CD4-positive, alpha-beta T cell treated with Interleukin-15 for 4 hours (primary cell): ENCODE measurements around the gene TNS1.

Experiments used
- DNase-seq: peaks from one replicate; pipeline ENCODE4 v3.0.0-alpha.2; 2020; ENCODE audit warnings: low spot score

Gene TNS1

DNA sequence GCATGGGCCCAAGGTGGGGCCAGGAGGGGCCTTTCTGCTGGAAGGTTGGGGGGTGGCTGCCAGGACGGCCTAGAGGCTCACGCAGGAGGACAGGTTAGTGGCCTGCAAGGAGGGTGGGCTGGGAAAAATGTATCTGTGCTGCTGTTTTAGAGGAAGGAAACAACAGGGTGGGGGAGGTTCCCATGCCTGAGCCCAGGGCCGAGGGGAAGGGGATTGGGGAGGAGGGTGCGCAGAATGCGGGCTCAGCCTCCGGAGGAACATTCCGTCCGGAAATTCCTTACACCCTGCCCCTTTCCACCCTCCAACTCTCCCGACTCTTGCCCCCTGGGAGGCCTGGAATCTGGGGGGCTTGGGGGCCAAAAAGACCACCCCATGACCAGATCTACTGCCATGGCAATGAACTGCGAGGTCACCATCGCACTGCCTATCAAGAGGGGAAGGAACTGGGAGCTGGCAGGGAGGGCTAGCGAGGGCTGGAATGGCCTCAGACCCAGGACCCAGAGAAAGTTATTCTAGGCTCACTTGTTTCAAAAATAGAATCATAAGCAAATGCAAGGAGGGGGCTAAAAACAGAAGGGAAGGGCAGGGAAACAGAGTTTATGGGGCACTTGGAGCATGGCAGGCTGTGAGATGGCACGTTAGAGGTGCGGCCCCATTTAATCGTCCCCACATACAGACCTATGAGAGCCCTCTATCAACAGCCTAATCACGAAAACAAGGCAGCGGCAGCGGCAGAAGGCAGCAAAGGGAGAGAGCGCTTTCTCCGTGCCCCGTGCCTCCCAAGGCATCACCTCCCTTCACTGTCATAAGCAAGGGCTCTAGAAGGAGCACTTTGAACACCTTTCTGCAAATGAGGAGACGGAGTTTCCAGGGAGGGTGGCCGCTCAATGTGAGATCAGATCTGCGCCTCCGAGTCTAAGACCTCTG is 90.4 kb downstream of the TNS1 start:
- DNase-seq, result no peak

- DNase-seq, result no peak
Observed at GRCh38 chr2:217911283-217912097, 91.3 kb downstream of the TNS1 start.

DNA sequence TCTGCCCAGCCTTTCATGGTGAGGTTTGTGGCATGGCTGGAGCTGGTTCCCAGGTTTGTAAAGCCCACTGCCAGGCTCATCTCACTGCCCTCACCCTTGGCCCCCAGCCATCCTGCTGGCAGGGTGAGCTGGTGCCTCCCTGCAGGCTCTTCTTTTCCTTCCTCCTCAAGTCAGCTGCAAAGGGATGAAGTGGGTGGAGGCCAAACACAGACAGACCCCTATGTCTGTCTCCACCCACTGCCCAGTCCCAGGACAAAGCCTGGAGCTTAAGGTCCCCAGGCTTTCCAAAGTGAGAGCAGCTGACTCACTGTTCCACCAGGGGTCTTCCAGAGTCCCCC is 92.0 kb downstream of the TNS1 start:
- no peak for DNase-seq

GRCh38 chr2:217909156-217909820 is 93.5 kb downstream of the TNS1 start:
- no peak for DNase-seq

- DNase-seq, result no peak
Observed at GRCh38 chr2:217908544-217908943, 94.3 kb downstream of the TNS1 start.

- no peak for DNase-seq
Observed at GRCh38 chr2:217907266-217907665, 95.5 kb downstream of the TNS1 start.

GRCh38 chr2:217906798-217907197 is 96.0 kb downstream of the TNS1 start:
- DNase-seq, result no peak

DNA sequence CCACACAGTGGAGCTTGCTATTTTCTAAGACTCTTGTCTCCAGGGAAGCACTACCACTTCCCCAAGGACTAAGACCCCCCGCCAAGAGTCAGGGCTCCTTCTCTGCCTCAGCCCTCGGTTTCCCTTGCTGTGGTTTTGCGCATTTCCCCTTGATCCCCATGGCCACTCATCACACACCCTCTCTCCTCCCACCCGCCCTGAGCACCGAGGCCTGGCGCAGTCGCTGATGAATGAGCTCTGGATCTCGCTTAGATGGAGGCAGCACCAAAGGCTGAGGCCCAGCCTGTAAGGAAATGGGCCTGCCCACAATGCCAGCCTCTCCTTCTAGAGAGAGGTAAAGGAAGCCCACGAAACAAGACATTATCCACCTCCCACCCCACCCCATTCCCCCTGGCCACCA is 96.9 kb downstream of the TNS1 start:
- DNase-seq, result no peak

DNA sequence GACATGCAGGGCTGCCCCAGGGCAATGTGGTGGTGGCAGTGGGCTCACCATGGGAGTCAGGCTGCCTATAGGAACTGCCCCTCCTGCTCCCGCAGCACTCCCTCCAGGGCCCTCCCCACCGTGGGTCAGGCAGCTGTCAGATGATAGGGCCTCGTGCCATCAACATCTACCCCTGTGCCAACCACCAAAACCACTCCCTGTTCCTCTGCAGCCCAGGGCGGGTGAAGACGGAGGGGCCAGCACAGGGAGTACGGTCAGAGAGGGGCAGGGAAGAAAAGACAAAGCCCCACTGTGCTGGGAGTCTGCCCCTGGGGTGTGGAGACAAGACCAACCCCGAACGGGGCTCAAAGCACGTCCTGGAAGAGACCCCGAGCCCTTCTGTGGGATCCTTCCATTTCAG is 97.4 kb downstream of the TNS1 start:
- DNase-seq, result no peak

DNA sequence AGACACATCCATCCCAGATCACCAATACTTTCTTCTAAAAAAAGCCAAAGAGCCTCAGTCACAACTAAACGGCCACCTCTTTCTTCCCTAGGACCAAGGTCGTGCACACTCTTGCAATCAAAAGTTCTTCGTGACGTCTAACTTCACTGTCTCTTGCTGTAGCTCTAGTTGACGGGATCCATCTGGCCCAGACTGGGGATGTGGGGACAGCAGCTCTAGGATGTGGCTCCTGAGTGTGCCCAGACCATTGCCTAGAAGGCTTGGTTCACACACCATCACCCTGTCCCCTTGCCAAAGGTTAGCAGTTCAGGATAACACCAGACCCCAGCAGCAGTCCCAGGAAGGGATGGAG is 98.2 kb downstream of the TNS1 start:
- no peak for DNase-seq

DNA sequence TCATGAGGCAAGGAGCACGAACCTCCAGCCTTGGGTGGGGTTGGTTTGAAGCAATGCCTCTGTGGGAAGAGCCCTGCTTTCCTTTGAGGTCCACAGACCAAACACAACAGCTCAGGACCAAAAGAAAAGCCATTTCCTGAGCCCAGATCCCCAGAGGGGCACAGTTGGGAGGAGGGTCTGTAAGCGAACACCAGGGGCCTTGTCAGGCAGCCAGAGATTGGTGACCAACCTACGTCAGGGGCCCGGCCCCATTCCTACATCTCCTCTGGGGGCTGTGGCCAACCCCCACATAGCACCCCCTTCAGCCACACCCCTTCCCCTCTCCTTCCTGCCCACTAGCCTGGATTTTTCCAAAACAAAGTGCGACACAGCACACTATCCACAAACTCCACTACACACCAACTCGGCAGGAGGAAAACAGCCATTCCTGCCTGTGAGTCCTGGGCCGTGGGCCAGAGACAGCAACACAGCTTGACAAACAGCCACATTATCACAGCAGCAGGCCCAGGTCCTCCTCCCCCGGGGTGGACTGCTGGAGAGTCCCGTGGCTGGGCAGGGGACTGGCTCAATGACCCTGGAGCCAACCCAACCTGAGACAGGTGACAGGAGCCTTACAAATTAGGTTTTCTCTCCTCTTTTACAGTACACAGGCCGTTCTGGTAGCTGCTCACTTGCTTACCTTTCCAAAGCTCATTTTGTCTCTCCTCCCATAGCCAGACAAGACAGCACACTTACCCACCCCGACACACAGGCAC is 98.8 kb downstream of the TNS1 start:
- no peak for DNase-seq

DNA sequence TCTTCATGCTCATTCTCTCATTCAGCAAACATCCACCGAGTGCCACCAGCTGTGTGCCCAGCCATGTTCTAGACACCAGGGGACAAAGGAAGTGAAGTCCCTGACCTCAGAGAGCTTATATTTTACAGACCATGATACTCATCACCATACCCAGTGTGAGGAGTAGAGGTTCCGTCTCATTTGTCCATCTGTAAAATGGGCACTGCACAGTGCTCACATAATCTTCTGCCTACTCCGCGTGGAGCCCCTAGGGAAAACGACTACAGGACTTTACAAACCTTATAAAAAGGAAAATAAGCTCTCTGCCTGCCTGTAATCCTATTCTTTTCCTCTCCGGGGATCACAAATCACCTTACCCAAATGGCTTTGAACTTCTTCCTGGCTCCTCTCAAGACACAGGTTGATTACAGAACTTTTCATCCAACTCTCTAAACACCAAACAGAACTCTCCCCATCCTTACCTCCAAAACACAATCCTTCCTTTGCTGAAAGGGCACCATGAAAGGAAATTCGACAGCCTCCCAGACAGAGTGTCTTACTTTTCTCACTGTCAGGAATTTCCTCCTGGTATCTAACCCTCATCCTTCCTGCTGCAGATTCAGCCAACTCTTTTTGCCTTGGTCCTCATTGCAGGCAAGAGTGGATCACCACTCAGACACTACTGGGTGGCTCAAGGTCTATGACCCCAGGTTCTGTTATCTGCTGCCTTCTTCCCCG is 99.5 kb downstream of the TNS1 start:
- no peak for DNase-seq

DNA sequence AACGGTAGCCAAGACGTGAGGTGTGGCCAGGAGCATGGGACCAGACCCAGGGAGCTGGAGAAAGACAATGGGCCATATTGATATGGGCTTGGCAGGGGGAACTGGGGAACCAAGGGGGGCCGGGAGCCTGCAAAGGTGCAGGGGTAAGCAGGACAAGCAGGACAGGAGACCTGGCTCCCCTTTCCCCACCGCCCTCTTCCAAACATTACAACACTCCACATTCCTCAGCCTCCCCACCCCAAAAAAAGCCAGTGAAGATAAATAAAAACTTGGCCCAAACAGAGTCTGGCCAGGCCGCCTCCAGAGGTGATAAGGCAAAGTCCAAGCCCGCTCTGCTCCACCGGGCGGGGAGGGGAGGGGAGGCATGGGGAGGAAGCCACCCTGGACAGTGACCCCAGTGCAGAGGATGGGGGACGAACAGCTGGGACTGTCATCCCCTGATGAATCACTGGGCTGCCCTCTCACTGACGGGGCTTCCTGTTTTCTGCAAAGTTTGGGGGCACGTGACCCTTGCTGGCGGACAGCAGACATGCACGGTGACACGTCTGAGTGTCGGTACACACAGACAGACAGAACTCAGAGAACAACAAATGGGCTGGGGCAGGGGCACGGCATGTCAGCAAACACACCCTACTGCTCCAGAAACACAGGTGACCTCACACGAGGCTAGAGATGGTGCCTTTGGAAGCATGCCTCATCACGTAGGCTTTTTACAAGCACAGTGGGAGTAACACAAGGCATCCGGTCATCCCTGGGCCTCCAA is 100.2 kb downstream of the TNS1 start:
- no peak for DNase-seq

GRCh38 chr2:217901835-217902378 is 100.9 kb downstream of the TNS1 start:
- no peak for DNase-seq

- DNase-seq, result no peak
Observed at GRCh38 chr2:217901400-217901799, 101.4 kb downstream of the TNS1 start.

DNA sequence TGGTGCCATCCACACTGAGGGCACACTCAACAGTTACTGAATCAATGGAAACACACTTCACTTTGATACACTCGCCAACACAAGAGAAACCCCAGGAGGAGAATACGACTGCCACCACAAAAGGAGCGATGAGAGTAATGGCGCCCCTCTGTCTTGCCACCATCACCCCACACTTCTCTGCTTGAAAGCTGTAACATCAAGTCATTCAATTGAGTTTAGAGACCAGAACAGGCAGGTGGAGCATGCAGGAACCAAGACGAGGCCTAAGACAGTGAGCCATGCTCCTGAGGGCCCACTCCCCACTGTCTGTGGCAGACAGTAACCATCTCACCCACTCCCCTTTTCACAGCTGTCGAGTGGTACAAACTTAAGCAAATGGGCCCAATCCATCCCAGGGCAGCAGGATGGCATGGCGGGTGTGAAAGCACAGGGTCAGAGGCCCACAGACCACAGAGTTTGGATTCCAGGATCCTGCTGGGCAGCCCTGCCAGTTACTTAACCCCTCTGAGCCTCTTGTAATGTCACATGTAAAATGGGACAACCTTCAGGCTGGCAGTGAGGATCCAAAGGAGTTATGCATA is 101.9 kb downstream of the TNS1 start:
- DNase-seq, result no peak

DNA sequence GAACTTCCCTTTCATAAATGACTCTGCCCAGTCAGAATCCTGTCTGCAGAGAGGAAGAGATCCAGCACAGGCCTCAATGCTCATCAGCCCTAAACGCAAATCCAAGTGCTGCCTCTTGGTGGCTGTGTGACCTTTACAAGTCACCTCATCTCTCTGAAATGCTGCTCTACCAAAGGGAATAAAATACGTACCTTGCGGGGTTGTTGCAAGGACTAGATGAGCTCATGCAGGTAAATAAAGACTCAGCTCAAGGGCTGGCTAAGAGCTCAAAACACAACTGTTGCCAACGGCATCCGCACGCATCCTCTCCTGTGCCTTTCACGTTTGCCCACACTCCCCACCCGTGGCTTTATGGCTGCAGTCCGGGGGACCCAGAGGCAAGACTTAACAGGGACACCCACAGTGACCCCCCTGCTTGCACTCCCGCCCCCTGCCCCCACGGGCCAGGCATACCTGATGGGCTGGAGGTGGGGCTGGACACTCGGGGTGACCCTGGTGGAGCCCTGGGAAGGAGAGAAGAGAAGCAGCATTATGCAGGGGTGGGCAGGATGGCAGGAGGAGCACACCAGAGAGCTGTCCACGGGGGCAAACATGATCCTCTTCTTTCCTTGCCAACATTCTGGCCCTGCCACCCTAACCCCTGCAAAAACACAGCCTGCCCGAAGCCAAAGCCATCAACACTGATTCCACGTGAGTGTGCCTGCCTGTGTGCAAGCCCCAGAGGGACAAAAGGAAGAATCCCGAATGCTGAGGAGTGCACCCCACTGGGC is 102.6 kb downstream of the TNS1 start:
- DNase-seq, result no peak

GRCh38 chr2:217899231-217900009 is 103.4 kb downstream of the TNS1 start:
- DNase-seq, result no peak
